Measurements from ENCODE around the gene SRC. TPM values are rescaled to one million over a fixed set of nuclear protein-coding genes. Genes with fewer than 3 reads are reported as not detected.

SRC gene
- total and polyA plus RNA-seq, 2 experiments from 2014 or later = 8.0 to 25.9 TPM

DNA sequence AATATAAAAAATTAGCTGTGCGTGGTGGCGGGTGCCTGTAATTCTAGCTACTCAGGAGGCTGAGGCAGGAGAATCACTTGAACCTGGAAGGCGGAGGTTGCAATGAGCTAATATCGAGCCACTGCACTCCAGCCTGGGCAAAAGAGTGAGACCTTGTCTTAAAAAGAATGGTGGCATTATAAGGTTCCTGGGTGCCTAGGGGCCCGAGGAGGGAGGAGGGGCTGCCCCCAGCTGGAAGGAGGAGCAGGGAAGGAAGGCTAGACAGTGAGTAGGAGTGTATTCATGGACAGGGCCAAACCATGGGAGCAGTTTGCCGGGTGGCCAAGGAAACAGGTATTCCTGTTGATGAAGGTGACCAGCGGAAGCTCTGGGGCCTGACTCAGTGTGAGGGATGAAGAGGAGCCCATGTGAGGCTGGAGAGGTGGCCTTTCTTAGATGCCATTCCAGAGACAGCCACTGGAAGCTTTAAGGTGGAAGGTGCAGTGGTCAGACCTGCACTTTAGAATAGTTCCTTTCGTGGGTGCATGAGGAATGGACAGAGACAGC is 32.3 kb upstream of the SRC start:
- H2AFZ ChIP-seq = no peak overlapping the region
- DNase-seq (ENCODE audit: low spot score) (no peak), ATAC-seq (no peak; the same call in 2 of the 3 replicates)
- H3K4me2 ChIP-seq = no peak overlapping the region
- H3K36me3 Mint-ChIP-seq (ENCODE audit: low read depth) = peaks cover 15% of the 10 kb centered on the region
- H3K4me1 Mint-ChIP-seq = peaks cover 33% of the 10 kb centered on the region
- H3K4me1 ChIP-seq (ENCODE audit: insufficient read depth) = peaks cover 5% of the 10 kb centered on the region
- H3K27ac Mint-ChIP-seq = peak overlapping the region; percentile 37
- H3K27me3 ChIP-seq (ENCODE audit: insufficient read depth) = no peaks in the 10 kb centered on the region
- H3K9me3 Mint-ChIP-seq = no peaks in the 10 kb centered on the region
- H3K27me3 Mint-ChIP-seq (ENCODE audit: insufficient read depth, low read depth, poor library complexity) = peaks cover 4% of the 10 kb centered on the region
- no peaks in the 10 kb centered on the region; the same call in 1 of the 2 replicates for H3K36me3 ChIP-seq (ENCODE audit: insufficient read depth)
- peaks cover 8% of the 10 kb centered on the region; the same call in 1 of the 2 replicates for H4K20me1 ChIP-seq (replicated peaks; ENCODE audit: insufficient read depth)
- H3K9me2 ChIP-seq (ENCODE audit: insufficient read depth) = no peaks in the 10 kb centered on the region
- H3K4me3 ChIP-seq = no peak overlapping the region
- no peak overlapping the region for H3K27ac ChIP-seq (ENCODE audit: low read depth)
- no peak overlapping the region for H3K4me3 Mint-ChIP-seq
- TF ChIP-seq CREB1 (CRISPR knock-in tag; IDR thresholded peaks at IDR 0.05; ENCODE audit: low read depth) = no peak
- TF ChIP-seq ZNF114 (CRISPR knock-in tag; IDR thresholded peaks at IDR 0.05) = no peak
- no peak for TF ChIP-seq JUNB (IDR thresholded peaks at IDR 0.05; ENCODE audit: unreplicated experiment)
- TF ChIP-seq, protein P1, sequence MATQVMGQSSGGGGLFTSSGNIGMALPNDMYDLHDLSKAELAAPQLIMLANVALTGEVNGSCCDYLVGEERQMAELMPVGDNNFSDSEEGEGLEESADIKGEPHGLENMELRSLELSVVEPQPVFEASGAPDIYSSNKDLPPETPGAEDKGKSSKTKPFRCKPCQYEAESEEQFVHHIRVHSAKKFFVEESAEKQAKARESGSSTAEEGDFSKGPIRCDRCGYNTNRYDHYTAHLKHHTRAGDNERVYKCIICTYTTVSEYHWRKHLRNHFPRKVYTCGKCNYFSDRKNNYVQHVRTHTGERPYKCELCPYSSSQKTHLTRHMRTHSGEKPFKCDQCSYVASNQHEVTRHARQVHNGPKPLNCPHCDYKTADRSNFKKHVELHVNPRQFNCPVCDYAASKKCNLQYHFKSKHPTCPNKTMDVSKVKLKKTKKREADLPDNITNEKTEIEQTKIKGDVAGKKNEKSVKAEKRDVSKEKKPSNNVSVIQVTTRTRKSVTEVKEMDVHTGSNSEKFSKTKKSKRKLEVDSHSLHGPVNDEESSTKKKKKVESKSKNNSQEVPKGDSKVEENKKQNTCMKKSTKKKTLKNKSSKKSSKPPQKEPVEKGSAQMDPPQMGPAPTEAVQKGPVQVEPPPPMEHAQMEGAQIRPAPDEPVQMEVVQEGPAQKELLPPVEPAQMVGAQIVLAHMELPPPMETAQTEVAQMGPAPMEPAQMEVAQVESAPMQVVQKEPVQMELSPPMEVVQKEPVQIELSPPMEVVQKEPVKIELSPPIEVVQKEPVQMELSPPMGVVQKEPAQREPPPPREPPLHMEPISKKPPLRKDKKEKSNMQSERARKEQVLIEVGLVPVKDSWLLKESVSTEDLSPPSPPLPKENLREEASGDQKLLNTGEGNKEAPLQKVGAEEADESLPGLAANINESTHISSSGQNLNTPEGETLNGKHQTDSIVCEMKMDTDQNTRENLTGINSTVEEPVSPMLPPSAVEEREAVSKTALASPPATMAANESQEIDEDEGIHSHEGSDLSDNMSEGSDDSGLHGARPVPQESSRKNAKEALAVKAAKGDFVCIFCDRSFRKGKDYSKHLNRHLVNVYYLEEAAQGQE (IDR thresholded peaks at IDR 0.05; ENCODE audit: unreplicated experiment) = no peak
- no peak for TF ChIP-seq EZH2 (IDR thresholded peaks at IDR 0.05; ENCODE audit: low read depth, unreplicated experiment)
- TF ChIP-seq, protein P2, sequence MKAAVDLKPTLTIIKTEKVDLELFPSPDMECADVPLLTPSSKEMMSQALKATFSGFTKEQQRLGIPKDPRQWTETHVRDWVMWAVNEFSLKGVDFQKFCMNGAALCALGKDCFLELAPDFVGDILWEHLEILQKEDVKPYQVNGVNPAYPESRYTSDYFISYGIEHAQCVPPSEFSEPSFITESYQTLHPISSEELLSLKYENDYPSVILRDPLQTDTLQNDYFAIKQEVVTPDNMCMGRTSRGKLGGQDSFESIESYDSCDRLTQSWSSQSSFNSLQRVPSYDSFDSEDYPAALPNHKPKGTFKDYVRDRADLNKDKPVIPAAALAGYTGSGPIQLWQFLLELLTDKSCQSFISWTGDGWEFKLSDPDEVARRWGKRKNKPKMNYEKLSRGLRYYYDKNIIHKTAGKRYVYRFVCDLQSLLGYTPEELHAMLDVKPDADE (IDR thresholded peaks at IDR 0.05) = no peak
- TF ChIP-seq, protein P3, sequence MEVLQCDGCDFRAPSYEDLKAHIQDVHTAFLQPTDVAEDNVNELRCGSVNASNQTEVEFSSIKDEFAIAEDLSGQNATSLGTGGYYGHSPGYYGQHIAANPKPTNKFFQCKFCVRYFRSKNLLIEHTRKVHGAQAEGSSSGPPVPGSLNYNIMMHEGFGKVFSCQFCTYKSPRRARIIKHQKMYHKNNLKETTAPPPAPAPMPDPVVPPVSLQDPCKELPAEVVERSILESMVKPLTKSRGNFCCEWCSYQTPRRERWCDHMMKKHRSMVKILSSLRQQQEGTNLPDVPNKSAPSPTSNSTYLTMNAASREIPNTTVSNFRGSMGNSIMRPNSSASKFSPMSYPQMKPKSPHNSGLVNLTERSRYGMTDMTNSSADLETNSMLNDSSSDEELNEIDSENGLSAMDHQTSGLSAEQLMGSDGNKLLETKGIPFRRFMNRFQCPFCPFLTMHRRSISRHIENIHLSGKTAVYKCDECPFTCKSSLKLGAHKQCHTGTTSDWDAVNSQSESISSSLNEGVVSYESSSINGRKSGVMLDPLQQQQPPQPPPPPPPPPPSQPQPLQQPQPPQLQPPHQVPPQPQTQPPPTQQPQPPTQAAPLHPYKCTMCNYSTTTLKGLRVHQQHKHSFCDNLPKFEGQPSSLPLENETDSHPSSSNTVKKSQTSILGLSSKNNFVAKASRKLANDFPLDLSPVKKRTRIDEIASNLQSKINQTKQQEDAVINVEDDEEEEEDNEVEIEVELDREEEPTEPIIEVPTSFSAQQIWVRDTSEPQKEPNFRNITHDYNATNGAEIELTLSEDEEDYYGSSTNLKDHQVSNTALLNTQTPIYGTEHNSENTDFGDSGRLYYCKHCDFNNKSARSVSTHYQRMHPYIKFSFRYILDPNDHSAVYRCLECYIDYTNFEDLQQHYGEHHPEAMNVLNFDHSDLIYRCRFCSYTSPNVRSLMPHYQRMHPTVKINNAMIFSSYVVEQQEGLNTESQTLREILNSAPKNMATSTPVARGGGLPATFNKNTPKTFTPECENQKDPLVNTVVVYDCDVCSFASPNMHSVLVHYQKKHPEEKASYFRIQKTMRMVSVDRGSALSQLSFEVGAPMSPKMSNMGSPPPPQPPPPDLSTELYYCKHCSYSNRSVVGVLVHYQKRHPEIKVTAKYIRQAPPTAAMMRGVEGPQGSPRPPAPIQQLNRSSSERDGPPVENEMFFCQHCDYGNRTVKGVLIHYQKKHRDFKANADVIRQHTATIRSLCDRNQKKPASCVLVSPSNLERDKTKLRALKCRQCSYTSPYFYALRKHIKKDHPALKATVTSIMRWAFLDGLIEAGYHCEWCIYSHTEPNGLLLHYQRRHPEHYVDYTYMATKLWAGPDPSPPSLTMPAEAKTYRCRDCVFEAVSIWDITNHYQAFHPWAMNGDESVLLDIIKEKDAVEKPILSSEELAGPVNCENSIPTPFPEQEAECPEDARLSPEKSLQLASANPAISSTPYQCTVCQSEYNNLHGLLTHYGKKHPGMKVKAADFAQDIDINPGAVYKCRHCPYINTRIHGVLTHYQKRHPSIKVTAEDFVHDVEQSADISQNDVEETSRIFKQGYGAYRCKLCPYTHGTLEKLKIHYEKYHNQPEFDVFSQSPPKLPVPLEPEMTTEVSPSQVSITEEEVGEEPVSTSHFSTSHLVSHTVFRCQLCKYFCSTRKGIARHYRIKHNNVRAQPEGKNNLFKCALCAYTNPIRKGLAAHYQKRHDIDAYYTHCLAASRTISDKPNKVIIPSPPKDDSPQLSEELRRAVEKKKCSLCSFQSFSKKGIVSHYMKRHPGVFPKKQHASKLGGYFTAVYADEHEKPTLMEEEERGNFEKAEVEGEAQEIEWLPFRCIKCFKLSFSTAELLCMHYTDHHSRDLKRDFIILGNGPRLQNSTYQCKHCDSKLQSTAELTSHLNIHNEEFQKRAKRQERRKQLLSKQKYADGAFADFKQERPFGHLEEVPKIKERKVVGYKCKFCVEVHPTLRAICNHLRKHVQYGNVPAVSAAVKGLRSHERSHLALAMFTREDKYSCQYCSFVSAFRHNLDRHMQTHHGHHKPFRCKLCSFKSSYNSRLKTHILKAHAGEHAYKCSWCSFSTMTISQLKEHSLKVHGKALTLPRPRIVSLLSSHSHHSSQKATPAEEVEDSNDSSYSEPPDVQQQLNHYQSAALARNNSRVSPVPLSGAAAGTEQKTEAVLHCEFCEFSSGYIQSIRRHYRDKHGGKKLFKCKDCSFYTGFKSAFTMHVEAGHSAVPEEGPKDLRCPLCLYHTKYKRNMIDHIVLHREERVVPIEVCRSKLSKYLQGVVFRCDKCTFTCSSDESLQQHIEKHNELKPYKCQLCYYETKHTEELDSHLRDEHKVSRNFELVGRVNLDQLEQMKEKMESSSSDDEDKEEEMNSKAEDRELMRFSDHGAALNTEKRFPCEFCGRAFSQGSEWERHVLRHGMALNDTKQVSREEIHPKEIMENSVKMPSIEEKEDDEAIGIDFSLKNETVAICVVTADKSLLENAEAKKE (CRISPR knock-in tag; IDR thresholded peaks at IDR 0.05) = no peak
- no peak for TF ChIP-seq NANOG (IDR thresholded peaks at IDR 0.05; ENCODE audit: borderline replicate concordance)
- TF ChIP-seq ZNF331 (CRISPR knock-in tag; IDR thresholded peaks at IDR 0.05; ENCODE audit: low read depth) = no peak
- TF ChIP-seq, protein P4, sequence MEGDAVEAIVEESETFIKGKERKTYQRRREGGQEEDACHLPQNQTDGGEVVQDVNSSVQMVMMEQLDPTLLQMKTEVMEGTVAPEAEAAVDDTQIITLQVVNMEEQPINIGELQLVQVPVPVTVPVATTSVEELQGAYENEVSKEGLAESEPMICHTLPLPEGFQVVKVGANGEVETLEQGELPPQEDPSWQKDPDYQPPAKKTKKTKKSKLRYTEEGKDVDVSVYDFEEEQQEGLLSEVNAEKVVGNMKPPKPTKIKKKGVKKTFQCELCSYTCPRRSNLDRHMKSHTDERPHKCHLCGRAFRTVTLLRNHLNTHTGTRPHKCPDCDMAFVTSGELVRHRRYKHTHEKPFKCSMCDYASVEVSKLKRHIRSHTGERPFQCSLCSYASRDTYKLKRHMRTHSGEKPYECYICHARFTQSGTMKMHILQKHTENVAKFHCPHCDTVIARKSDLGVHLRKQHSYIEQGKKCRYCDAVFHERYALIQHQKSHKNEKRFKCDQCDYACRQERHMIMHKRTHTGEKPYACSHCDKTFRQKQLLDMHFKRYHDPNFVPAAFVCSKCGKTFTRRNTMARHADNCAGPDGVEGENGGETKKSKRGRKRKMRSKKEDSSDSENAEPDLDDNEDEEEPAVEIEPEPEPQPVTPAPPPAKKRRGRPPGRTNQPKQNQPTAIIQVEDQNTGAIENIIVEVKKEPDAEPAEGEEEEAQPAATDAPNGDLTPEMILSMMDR (conservative IDR thresholded peaks at IDR 0.05; ENCODE audit: low read depth in 2 of 2) = no peak
- TF ChIP-seq EZH2phosphoT487 (IDR thresholded peaks at IDR 0.05; ENCODE audit: unreplicated experiment) = no peak
- TF ChIP-seq STAT1 (IDR thresholded peaks at IDR 0.05; ENCODE audit: unreplicated experiment) = no peak
- TF ChIP-seq POLR2AphosphoS5 (IDR thresholded peaks at IDR 0.05; ENCODE audit: low read depth) = no peak
- no peaks in the 10 kb centered on the region; the same call in 1 of the 2 replicates for H3K79me2 ChIP-seq (replicated peaks; ENCODE audit: insufficient read depth)
- 0 out of 2 replicates have a peak, but pooled peaks cover 6% of the 10 kb centered on the region for H3F3A ChIP-seq (replicated peaks; ENCODE audit: low read depth)
